GM21528 (cell line): ENCODE measurements around the gene LRMDA.

Source experiments
- ATAC-seq: cut with Tn5 transposase; IDR thresholded peaks from one replicate; pipeline ENCODE4 v1.9.1; 2021; ENCODE audit warnings: mild to moderate bottlenecking, moderate library complexity; ENCODE audit not compliant: unreplicated experiment, low FRiP score

The LRMDA gene

GRCh38 chr10:75565286-75566251 is 134.1 kb downstream of the LRMDA start:
- no peak for ATAC-seq

- no peak for ATAC-seq
Measured at GRCh38 chr10:75568450-75569130, 137.2 kb downstream of the LRMDA start.

GRCh38 chr10:75569506-75569905 is 138.1 kb downstream of the LRMDA start:
- ATAC-seq = no peak

- ATAC-seq = no peak
Measured at GRCh38 chr10:75572478-75572877, 141.1 kb downstream of the LRMDA start.

- ATAC-seq = no peak
Measured at GRCh38 chr10:75575940-75576339, 144.5 kb downstream of the LRMDA start.

- ATAC-seq = no peak
Measured at GRCh38 chr10:75582102-75582501, 150.7 kb downstream of the LRMDA start.

- no peak for ATAC-seq
Measured at GRCh38 chr10:75585294-75585693, 153.9 kb downstream of the LRMDA start.

GRCh38 chr10:75586814-75587213 is 155.4 kb downstream of the LRMDA start:
- no peak for ATAC-seq

GRCh38 chr10:75588031-75588430 is 156.6 kb downstream of the LRMDA start:
- no peak for ATAC-seq

GRCh38 chr10:75589895-75590654 is 158.7 kb downstream of the LRMDA start:
- ATAC-seq = no peak

- ATAC-seq = no peak
Measured at GRCh38 chr10:75592151-75592787, 160.8 kb downstream of the LRMDA start.

GRCh38 chr10:75592791-75593643 is 161.6 kb downstream of the LRMDA start:
- ATAC-seq = no peak

GRCh38 chr10:75593692-75594556 is 162.5 kb downstream of the LRMDA start:
- no peak for ATAC-seq

- ATAC-seq = no peak
Measured at GRCh38 chr10:75596930-75597620, 165.7 kb downstream of the LRMDA start.

GRCh38 chr10:75597773-75598440 is 166.5 kb downstream of the LRMDA start:
- no peak for ATAC-seq

- ATAC-seq = no peak
Measured at GRCh38 chr10:75598998-75599397, 167.6 kb downstream of the LRMDA start.

GRCh38 chr10:75599875-75600648 is 168.6 kb downstream of the LRMDA start:
- no peak for ATAC-seq
